GM18909 (cell line): Measurements from ENCODE around the gene RBFOX1.

Experiments used
- ATAC-seq: cut with Tn5 transposase; IDR thresholded peaks from one replicate; pipeline ENCODE4 v1.9.1; 2021; ENCODE audit warnings: mild to moderate bottlenecking; ENCODE audit not compliant: unreplicated experiment, poor library complexity

RBFOX1 gene

DNA sequence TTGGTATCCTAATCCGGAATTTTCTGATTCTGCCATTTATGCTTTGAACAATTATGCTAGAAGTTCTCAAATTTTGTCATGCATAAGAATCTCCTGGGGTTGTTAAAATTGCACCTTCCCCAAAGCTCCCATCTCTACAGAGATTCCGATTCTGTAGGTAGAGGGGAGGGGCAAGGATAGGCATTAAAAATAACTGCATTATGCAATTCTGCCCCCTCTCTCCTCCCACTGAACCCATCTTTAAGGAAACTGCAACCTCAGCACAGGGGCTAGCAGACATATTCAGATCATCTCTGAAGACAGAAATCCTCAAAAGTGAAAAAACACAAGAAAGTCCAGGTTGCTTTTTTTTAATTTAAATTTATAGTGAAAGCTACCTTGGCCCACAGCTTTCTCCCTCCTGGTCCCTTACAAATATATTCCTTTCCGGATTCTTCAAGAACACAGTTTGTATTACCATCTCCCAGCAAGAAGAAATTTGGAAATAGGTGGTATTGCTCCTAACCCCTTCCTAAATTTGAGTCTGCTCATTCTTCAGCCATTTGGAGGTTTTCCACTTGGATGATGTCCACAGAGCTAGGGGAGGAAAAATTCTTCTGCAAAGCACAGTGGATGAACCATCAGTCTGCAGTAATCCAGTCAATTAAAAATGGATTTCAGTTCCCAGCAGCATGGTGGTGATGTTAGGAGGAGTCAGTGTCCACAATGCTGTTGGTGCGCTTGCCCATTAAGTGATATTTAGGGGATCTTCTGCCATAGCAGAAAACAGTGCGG lies 67.7 kb downstream of the RBFOX1 start:
- no peak for ATAC-seq

- ATAC-seq, result no peak
These were observed 71.6 kb downstream of the RBFOX1 start for GRCh38 chr16:7404217-7404616.

GRCh38 chr16:7405166-7405565 lies 72.5 kb downstream of the RBFOX1 start:
- ATAC-seq, result no peak

DNA sequence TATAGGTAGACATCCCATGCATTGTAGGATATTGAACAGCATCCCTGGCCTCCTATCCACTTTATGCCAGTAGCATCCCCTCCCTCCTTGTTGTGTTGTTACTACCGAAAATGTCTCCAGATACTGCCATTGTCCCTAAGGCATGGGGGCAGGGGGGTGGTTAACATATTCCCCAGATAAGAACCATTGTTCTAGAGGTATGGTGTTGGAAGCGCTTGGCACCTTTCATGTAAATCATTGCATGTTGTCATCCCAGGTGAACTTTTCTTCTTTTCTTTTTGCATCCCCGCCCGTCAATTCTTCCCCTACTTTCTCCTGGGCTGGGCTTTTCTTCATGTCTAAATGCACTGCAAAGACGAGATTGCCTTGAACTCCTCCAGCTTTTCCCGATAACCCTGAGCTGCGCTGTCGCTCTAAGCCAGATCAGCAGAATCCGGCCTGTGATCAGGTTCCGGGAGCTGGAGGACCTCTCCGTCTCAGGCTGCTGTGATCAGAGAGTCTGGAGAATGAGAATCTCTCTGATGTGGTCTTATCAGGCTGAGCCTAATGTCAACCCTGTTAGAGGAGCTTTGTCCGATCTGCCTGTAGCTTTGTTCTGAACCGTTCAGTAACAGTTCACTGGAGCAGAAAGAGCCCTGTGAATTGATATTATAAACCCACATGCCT lies 76.2 kb downstream of the RBFOX1 start:
- no peak for ATAC-seq

- no peak for ATAC-seq
These were observed 86.8 kb downstream of the RBFOX1 start for GRCh38 chr16:7419441-7419840.

DNA sequence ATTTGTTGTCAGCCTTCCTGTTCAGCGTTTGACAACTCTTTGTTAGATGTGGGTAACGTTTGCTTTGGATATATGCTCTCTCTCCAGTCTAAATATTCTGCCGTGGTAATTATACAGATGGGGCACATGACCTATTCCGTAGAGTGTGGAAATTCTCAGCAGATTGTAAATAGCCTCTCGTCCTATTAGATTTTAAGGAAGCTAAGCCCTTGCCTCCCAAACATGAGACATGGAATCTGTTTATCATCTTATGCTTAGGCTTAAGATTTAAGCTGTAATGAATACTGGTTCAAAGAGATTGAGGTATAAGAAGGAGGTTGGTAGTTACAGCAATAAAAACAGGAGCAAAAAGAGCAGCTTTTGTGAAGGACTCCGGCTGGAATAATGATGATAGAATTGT lies 87.4 kb downstream of the RBFOX1 start:
- no peak for ATAC-seq

- ATAC-seq, result no peak
These were observed 88.2 kb downstream of the RBFOX1 start for GRCh38 chr16:7420843-7421242.

DNA sequence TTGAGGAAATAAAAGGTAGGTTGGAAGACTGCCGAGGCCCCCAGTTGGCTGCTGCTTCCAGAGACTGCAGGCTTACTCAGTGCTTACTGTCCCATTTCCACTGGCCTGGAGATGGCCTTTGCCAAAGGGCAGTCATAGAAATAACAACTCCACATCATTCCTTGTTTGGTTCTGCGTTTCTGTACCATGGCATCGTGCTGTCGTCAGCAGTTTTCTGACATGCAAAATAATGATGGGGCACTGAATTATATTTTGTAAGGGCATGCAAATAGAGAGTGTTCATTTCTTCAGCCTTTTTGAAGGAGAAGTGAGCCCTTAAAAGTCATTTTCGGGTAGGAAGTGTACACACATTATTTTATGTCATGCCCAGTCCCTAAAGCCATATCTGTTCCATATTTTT lies 88.9 kb downstream of the RBFOX1 start:
- ATAC-seq, result no peak

DNA sequence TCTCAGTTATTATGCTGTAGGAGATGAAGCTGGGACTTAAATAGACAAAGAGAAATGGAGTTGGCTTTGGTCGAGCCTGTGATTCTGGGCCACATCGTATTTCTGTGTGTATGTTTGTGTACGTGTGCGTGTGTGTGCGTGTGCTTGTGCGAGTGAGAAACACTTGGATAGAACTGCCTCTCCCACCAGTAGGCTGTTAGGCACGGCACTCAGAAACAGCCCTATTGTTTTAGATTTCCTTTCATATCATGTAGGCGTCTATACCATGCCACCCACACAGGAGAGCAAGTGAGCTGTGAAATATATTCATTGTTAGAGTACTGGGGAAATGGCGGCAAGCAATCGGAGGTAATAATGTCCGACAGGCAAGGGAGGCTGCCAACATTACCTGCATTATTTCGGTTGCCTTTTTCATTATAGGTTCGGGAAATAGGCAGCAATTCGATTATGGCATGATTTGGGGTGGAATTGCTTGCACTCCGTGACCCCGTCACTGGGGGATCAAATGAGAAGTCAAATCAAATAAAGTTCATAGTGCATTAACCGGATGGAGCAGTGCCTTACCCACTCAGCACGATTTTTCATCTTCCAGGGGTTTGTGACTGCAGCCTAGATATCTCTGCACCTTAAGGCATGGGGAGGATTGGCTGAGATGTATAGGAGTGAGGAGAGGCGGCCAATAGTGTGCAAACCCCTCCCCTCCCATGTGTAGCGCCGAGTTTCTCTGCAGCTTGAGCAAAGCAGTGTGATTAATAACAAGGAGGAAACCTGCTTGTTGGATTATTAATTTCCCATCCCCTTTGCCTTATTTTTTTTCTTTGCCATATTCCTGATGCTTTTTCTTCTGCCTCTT lies 89.6 kb downstream of the RBFOX1 start:
- ATAC-seq, result no peak

GRCh38 chr16:7423434-7424044 lies 90.9 kb downstream of the RBFOX1 start:
- ATAC-seq, result no peak

- ATAC-seq, result no peak
These were observed 93.5 kb downstream of the RBFOX1 start for GRCh38 chr16:7426161-7426560.

GRCh38 chr16:7431723-7432122 lies 99.1 kb downstream of the RBFOX1 start:
- ATAC-seq, result no peak

DNA sequence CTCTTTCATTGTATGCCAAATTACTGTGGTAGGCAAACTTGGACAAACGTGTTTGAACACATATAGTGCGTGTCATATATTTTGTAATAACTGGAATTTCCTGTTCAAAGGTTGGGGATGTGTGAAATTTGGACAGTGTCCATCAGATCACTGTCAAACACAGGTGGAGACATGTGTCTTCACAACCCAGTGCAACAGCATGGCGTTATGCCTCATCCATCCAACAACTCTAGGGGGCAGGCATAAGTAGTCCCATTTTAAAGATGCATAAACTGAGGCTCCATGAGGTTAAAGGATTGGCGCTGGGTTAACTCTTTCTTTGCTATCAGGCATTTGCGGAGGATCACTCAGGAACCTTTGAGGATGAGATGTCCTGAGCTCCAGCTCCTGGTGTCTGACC lies 103.7 kb downstream of the RBFOX1 start:
- ATAC-seq, result no peak

GRCh38 chr16:7437135-7437804 lies 104.6 kb downstream of the RBFOX1 start:
- no peak for ATAC-seq

GRCh38 chr16:7437843-7438242 lies 105.2 kb downstream of the RBFOX1 start:
- no peak for ATAC-seq

- ATAC-seq, result no peak
These were observed 106.0 kb downstream of the RBFOX1 start for GRCh38 chr16:7438601-7439000.

- ATAC-seq, result no peak
These were observed 106.9 kb downstream of the RBFOX1 start for GRCh38 chr16:7439518-7439917.

- ATAC-seq, result no peak
These were observed 108.3 kb downstream of the RBFOX1 start for GRCh38 chr16:7440886-7441400.

DNA sequence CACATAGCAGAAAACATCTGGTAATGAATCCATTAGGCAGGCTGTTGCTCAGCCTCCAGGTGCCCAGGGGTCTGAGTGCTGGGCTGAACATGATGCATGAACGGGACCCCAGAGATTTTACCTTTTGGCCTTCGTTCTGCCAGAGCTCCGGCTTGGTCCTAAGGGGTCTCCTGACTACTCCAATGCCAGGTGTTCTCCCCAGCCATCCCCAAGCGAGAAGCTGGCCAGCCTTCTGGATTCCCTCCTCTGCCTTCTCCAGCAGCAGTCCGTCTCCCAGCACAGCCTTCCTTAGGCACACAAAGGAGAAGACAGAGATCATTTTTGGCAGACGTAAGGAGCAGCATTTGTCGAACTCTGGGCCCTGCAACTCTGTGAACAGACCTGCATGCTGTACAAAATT lies 109.4 kb downstream of the RBFOX1 start:
- no peak for ATAC-seq

DNA sequence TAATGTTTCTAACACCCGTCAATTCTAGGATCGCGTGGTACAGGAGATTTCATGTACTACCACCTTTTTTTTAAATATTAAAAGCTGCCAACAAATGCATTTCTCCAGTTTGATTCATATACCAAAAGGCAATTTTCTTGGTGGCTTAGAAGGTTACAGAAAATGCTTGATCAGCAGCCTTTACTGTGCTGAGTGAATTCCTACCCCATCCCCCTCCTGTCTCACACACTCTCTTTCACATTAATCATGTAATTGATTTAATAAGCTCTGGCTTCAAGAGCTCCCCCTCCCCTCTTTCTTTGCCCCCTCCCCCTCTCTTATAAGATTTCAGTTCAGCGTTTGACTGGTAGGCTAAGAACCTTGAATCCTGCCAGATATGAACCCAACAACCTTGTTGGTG lies 110.5 kb downstream of the RBFOX1 start:
- no peak for ATAC-seq
